NB4 (cell line): Measurements from ENCODE around the gene ADARB2.

Experiments
- POLR2A ChIP-seq: IDR thresholded peaks from 2 replicates; pipeline ENCODE4 v1.6.1; 2011; ENCODE audit warnings: mild to moderate bottlenecking; ENCODE audit not compliant: insufficient read length; ENCODE audit errors: extremely low read depth
- TF ChIP-seq, protein P1 (sequence below): IDR thresholded peaks from one replicate; pipeline ENCODE4 v1.5.1; 2012; ENCODE audit warnings: low read depth, low read length

DNA sequence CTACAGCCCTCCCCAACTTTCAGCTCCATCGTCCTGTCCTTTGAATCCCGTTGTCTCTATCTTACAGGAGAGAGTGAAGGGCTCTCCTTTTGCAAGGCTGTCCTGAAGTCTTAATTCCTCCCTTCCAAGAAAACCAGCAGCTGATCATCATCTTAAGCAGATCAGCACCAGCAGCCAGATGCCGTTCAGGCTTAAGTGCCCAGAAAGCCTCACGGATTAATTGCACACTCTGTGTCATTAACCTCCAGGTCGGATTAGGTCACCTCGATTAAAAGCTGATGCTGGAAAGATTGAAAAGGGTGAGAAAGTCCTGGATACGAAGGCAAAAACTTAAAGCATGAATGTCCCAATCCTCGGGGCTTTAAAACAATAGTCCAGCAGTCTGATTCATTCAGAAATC lies 24.8 kb upstream of the ADARB2 start:
- no peak for TF ChIP-seq POLR2A
- TF ChIP-seq, protein P1, sequence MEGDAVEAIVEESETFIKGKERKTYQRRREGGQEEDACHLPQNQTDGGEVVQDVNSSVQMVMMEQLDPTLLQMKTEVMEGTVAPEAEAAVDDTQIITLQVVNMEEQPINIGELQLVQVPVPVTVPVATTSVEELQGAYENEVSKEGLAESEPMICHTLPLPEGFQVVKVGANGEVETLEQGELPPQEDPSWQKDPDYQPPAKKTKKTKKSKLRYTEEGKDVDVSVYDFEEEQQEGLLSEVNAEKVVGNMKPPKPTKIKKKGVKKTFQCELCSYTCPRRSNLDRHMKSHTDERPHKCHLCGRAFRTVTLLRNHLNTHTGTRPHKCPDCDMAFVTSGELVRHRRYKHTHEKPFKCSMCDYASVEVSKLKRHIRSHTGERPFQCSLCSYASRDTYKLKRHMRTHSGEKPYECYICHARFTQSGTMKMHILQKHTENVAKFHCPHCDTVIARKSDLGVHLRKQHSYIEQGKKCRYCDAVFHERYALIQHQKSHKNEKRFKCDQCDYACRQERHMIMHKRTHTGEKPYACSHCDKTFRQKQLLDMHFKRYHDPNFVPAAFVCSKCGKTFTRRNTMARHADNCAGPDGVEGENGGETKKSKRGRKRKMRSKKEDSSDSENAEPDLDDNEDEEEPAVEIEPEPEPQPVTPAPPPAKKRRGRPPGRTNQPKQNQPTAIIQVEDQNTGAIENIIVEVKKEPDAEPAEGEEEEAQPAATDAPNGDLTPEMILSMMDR: no peak
